ENCODE results near the gene CNGA4. TPM values are rescaled to one million over a fixed set of nuclear protein-coding genes. Genes with fewer than 3 reads are reported as not detected.

CNGA4 gene
- 0.07 to 0.10 TPM (median 0.08 TPM) in 3 of 5 replicates, not detected in the others for total RNA-seq (2022; extraction: Qiagen RNA extraction; ENCODE audit: low read depth)

GRCh38 chr11:6238902-6239301, at the start of gene CNGA4:
TSS of gene CNGA4 (plus strand) at chr11:6239089. CDS start at chr11:6239207, 118 bp downstream.

GRCh38 chr11:6199174-6199810, 39.6 kb upstream of the CNGA4 start, which contains the start of gene OR52W1:
TSS of gene OR52W1 (plus strand) at chr11:6199224. CDS start at chr11:6199224, 0 bp downstream.

GRCh38 chr11:6205366-6205765, 33.5 kb upstream of the CNGA4 start, which contains the start of gene C11orf42:
TSS of gene C11orf42 (plus strand) at chr11:6205557. CDS start at chr11:6205616, 59 bp downstream.

GRCh38 chr11:6234387-6235107, 4.3 kb upstream of the CNGA4 start, which contains the start of gene FHIP1B:
TSS of gene FHIP1B (minus strand) at chr11:6234636. CDS start at chr11:6224516, 10,120 bp downstream.

Other genes starting within 250 kb of the CNGA4 start
- gene OR56A4, start 232.1 kb upstream of the CNGA4 start, total RNA-seq (2022; extraction: Qiagen RNA extraction; ENCODE audit: low read depth), result not detected in 5 replicates
- not detected in 5 replicates for gene OR56A1, start 208.3 kb upstream of the CNGA4 start, total RNA-seq (2022; extraction: Qiagen RNA extraction; ENCODE audit: low read depth)
- not detected in 5 replicates for gene OR56B4, start 131.4 kb upstream of the CNGA4 start, total RNA-seq (2022; extraction: Qiagen RNA extraction; ENCODE audit: low read depth)
- gene OR52B2, start 68.8 kb upstream of the CNGA4 start, total RNA-seq (2022; extraction: Qiagen RNA extraction; ENCODE audit: low read depth), result not detected in 5 replicates
- not detected in 5 replicates for gene OR52W1, start 39.9 kb upstream of the CNGA4 start, total RNA-seq (2022; extraction: Qiagen RNA extraction; ENCODE audit: low read depth)
- gene C11orf42, start 33.5 kb upstream of the CNGA4 start, total RNA-seq (2022; extraction: Qiagen RNA extraction; ENCODE audit: low read depth), result not detected in 5 replicates
- 13.4 to 17.9 TPM (median 17.2 TPM) in 5 replicates for gene FHIP1B, start 4.5 kb upstream of the CNGA4 start, total RNA-seq (2022; extraction: Qiagen RNA extraction; ENCODE audit: low read depth)
- not detected in 5 replicates for gene CCKBR, start 20.7 kb downstream of the CNGA4 start, total RNA-seq (2022; extraction: Qiagen RNA extraction; ENCODE audit: low read depth)
- 24.7 to 34.0 TPM (median 26.6 TPM) in 5 replicates for gene CAVIN3, start 81.4 kb downstream of the CNGA4 start, total RNA-seq (2022; extraction: Qiagen RNA extraction; ENCODE audit: low read depth)
- gene SMPD1, start 151.4 kb downstream of the CNGA4 start, total RNA-seq (2022; extraction: Qiagen RNA extraction; ENCODE audit: low read depth), result 10.2 to 13.1 TPM (median 11.4 TPM) in 5 replicates
- 17.0 to 20.3 TPM (median 17.8 TPM) in 5 replicates for gene APBB1, start 180.0 kb downstream of the CNGA4 start, total RNA-seq (2022; extraction: Qiagen RNA extraction; ENCODE audit: low read depth)
- 0.32 to 1.4 TPM (median 0.49 TPM) in 5 replicates for gene HPX, start 201.9 kb downstream of the CNGA4 start, total RNA-seq (2022; extraction: Qiagen RNA extraction; ENCODE audit: low read depth)
- 14.9 to 21.1 TPM (median 18.1 TPM) in 5 replicates for gene TRIM3, start 234.9 kb downstream of the CNGA4 start, total RNA-seq (2022; extraction: Qiagen RNA extraction; ENCODE audit: low read depth)
- gene ARFIP2, start 242.2 kb downstream of the CNGA4 start, total RNA-seq (2022; extraction: Qiagen RNA extraction; ENCODE audit: low read depth), result 54.9 to 61.4 TPM (median 59.2 TPM) in 5 replicates
- gene TIMM10B, start 242.4 kb downstream of the CNGA4 start, total RNA-seq (2022; extraction: Qiagen RNA extraction; ENCODE audit: low read depth), result 26.4 to 38.9 TPM (median 37.1 TPM) in 5 replicates